ENCODE measurements around the gene PRKAG2.

PRKAG2 gene

GRCh38 chr7:151770232-151770631 lies 106.7 kb downstream of the PRKAG2 start:
- Mint-ChIP-seq H3K4me1 (peaks cover 65% of the 10 kb centered on the region), H3K36me3 (no peaks in the 10 kb centered on the region), H3K9me3 (no peaks in the 10 kb centered on the region), H3K4me3 (peak overlapping the region; percentile 33), H3K27me3 (no peaks in the 10 kb centered on the region), H3K27ac (peak overlapping the region; percentile 90)

- Mint-ChIP-seq H3K4me1 (peaks cover 67% of the 10 kb centered on the region), H3K27ac (peak overlapping the region; percentile 88), H3K36me3 (no peaks in the 10 kb centered on the region), H3K4me3 (peak overlapping the region; percentile 63), H3K27me3 (no peaks in the 10 kb centered on the region), H3K9me3 (no peaks in the 10 kb centered on the region)
Measured at GRCh38 chr7:151769188-151769821, 107.6 kb downstream of the PRKAG2 start.

GRCh38 chr7:151768805-151769187 lies 108.1 kb downstream of the PRKAG2 start:
- Mint-ChIP-seq H3K4me1 (peaks cover 67% of the 10 kb centered on the region), H3K27ac (peak overlapping the region; percentile 88), H3K27me3 (no peaks in the 10 kb centered on the region), H3K4me3 (peak overlapping the region; percentile 63), H3K36me3 (no peaks in the 10 kb centered on the region), H3K9me3 (no peaks in the 10 kb centered on the region)

DNA sequence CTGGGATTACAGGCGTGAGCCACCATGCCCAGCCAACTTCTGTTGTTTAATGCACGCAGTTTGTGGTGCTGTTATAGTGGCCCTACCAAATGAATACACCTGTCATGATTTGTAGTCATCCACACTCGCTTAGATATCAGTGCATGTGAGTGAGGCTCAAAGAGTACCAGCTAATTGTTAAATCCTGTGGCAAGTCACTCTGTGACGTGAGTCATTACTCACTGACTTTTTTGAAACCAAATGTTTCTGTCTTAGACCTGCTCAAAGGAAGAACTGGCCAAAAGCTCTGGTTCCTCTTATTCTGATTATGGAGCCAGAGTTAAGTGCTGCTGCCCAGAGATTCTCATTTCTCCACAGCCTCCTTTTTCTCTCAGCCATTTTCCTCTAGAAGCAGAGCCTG lies 109.4 kb downstream of the PRKAG2 start:
- H3K9me3 Mint-ChIP-seq, result no peaks in the 10 kb centered on the region
- peak overlapping the region; percentile 70 for H3K27ac Mint-ChIP-seq
- H3K36me3 Mint-ChIP-seq, result no peaks in the 10 kb centered on the region
- peak overlapping the region; percentile 42 for H3K4me3 Mint-ChIP-seq
- no peaks in the 10 kb centered on the region for H3K27me3 Mint-ChIP-seq
- peaks cover 67% of the 10 kb centered on the region for H3K4me1 Mint-ChIP-seq

DNA sequence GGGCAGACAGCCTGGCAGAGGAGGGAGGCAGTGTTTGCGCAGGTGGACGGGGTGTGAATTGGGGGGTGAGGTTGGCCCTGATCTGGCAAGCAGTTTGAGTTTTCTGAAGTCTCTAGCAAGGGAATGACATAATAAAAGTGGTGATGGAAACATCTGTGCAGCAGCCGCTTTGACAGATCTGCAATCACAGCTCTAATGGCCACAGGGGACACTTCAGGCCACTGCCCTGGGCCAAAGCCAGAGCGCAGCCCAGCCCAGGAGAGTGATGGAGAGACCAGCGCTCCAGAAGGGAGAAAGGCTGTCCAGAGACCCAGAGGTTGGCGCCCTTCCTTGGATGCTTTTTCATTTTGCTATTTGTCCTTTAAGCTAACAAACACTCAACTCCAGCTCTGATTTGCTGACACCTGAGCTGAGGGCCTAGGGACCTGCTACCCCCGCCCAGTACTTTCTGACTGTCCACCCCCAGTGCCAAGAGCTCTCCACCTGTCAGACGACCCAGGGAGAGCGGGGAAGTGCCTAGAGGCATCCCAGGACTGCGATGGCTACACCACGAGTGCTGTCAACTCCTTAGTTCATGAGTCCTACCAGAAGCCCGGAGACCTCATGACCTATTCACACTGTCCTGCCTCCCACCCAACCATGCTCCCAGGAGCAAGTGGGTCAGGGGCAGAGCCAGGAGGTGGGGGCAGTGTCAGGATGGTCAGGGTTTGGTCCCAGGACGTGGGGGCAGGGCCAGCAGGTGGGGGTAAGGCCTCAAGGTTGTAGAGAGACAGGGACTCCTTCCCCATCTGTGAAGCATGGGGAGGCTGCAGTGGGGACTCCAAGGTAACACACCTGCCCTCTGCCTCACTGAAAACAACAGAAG lies 112.6 kb downstream of the PRKAG2 start:
- H3K4me3 Mint-ChIP-seq, result no peak overlapping the region
- no peak overlapping the region for H3K27ac Mint-ChIP-seq
- peaks cover 53% of the 10 kb centered on the region for H3K4me1 Mint-ChIP-seq

DNA sequence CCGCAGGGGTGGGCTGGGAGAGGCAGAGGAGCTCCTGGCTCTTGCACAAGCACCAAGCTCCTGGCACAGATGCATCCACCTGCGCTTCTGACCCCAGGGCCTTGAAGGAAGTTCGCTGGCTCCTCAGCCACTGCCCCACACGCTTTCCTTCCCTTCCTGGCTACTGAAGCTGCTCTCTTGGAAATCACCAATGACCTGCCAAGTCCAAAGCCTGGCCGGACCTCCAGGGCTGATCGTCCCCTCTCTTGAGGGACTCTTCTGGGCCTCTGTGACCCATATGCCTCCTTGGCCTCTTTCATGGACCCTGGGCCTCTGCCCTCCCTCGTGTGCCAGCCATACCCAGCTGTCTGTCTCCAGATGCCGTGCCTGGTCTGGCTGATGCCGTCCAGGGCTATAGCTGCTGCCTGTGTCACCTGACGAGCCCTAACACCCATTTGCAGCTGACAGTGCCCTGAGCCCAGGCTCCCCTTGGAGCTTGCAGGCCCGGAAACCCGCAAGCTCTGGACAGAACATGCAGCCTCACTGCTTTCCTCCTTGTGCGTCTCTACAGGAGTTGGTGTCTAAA lies 113.4 kb downstream of the PRKAG2 start:
- Mint-ChIP-seq H3K27ac (no peak overlapping the region), H3K27me3 (no peaks in the 10 kb centered on the region), H3K4me3 (no peak overlapping the region), H3K36me3 (no peaks in the 10 kb centered on the region), H3K4me1 (peaks cover 47% of the 10 kb centered on the region), H3K9me3 (no peaks in the 10 kb centered on the region)

More for the DNA sequence above, 112.6 kb downstream of the PRKAG2 start:
- no peaks in the 10 kb centered on the region for H3K36me3 Mint-ChIP-seq
- H3K27me3 Mint-ChIP-seq, result no peaks in the 10 kb centered on the region
- no peaks in the 10 kb centered on the region for H3K9me3 Mint-ChIP-seq

- Mint-ChIP-seq H3K27ac (no peak overlapping the region), H3K4me1 (peaks cover 43% of the 10 kb centered on the region), H3K27me3 (no peaks in the 10 kb centered on the region), H3K9me3 (no peaks in the 10 kb centered on the region), H3K4me3 (no peak overlapping the region), H3K36me3 (no peaks in the 10 kb centered on the region)
Measured at GRCh38 chr7:151762583-151763245, 114.2 kb downstream of the PRKAG2 start.

DNA sequence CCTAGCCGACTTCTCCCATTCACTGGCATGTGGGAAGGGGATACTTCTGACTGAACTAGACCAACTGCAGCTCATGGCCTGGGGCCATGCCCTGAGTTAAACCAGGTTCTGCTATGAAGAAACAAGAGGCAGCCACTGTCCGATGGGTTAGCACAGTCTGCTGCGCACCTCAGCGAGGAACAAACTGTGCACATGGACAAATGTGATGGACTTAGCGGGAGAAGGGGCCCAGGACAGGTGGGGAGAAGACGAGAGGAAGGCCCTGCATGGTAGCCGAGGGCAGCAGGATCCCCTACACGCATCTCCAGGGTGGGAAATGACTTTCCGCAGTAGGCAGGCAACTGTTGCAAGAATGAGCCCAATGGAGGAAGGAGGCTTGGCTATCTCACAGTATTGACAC lies 115.0 kb downstream of the PRKAG2 start:
- Mint-ChIP-seq H3K27me3 (no peaks in the 10 kb centered on the region), H3K36me3 (no peaks in the 10 kb centered on the region), H3K27ac (no peak overlapping the region), H3K9me3 (no peaks in the 10 kb centered on the region), H3K4me3 (no peak overlapping the region), H3K4me1 (peaks cover 41% of the 10 kb centered on the region)

DNA sequence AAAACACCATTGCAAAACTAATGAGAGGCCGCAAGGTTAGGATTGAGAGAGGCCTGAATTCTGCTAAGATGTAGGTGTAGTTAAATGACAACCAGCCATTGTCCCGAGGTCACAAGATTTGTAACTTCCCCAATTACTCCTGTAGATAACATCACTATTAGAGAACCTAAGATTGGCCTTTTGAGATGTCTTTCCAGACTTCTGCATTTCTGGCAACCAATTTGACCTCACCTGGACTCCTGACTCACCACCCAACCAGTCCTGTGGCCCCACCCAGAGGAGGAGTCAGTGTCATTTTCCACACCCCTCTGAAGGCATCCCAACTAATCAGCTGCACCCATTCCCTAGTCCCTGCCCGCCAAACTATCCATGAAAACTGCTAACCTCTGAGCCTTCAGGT lies 115.7 kb downstream of the PRKAG2 start:
- Mint-ChIP-seq H3K27me3 (no peaks in the 10 kb centered on the region), H3K27ac (no peak overlapping the region), H3K36me3 (no peaks in the 10 kb centered on the region), H3K9me3 (no peaks in the 10 kb centered on the region), H3K4me1 (peaks cover 41% of the 10 kb centered on the region), H3K4me3 (no peak overlapping the region)

GRCh38 chr7:151759591-151760042 lies 117.3 kb downstream of the PRKAG2 start:
- no peak overlapping the region for H3K4me3 Mint-ChIP-seq
- H3K27me3 Mint-ChIP-seq, result no peaks in the 10 kb centered on the region
- no peaks in the 10 kb centered on the region for H3K9me3 Mint-ChIP-seq
- H3K4me1 Mint-ChIP-seq, result peaks cover 33% of the 10 kb centered on the region
- H3K27ac Mint-ChIP-seq, result peak overlapping the region; percentile 69
- no peaks in the 10 kb centered on the region for H3K36me3 Mint-ChIP-seq

DNA sequence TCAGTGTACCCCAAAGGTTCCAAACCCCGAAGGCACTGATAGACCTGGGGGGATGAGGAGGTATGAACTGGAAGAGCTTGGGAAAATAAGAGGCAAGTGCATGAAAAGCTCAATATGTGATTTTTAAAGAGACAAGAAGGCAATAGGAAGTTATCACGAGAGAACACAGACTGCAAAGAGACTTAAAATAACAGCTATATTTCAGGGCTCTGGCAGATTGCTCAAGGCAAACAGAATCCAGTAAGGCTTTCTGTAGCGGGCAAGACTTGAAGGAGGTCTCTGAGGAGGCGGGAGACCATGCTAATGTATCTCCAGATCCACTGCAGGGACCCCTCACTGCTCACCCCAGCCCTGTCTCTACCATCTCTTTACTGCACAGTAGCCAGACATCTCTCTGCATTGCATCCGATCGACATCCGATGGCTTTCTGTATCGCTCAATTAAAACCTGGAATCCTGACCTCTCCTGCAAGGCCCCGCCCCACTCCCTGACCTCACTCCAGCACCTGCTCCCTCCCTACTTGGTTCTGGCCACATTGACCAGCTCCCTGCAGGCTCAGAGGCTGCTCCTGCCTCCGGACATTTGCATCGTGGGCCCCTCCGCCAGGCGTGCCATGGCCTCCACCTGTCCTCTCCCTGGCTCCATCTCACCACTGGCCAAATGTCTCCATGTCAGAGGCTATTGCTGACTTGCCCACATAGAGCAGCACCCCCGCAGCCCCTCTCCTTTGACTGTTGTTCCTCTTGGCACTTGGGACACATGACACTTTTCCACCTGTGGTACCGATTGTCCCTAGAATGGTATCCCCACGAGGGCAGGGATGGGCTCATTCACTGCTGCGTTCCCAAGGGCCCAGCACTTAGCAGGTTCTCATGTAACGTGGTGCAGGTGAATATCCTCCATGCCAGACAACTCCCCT lies 118.0 kb downstream of the PRKAG2 start:
- Mint-ChIP-seq H3K27me3 (no peaks in the 10 kb centered on the region), H3K36me3 (no peaks in the 10 kb centered on the region), H3K27ac (peak overlapping the region; percentile 69), H3K4me1 (peaks cover 33% of the 10 kb centered on the region), H3K9me3 (no peaks in the 10 kb centered on the region), H3K4me3 (no peak overlapping the region)

GRCh38 chr7:151757274-151757673 lies 119.6 kb downstream of the PRKAG2 start:
- Mint-ChIP-seq H3K27ac (peak overlapping the region; percentile 95), H3K9me3 (no peaks in the 10 kb centered on the region), H3K4me1 (peaks cover 33% of the 10 kb centered on the region), H3K36me3 (peaks cover under 1% of the 10 kb centered on the region), H3K4me3 (no peak overlapping the region), H3K27me3 (no peaks in the 10 kb centered on the region)

GRCh38 chr7:151756866-151757265 lies 120.0 kb downstream of the PRKAG2 start:
- Mint-ChIP-seq H3K27me3 (no peaks in the 10 kb centered on the region), H3K27ac (peak overlapping the region; percentile 95), H3K36me3 (peaks cover 4% of the 10 kb centered on the region), H3K4me3 (no peak overlapping the region), H3K9me3 (no peaks in the 10 kb centered on the region), H3K4me1 (peaks cover 33% of the 10 kb centered on the region)

DNA sequence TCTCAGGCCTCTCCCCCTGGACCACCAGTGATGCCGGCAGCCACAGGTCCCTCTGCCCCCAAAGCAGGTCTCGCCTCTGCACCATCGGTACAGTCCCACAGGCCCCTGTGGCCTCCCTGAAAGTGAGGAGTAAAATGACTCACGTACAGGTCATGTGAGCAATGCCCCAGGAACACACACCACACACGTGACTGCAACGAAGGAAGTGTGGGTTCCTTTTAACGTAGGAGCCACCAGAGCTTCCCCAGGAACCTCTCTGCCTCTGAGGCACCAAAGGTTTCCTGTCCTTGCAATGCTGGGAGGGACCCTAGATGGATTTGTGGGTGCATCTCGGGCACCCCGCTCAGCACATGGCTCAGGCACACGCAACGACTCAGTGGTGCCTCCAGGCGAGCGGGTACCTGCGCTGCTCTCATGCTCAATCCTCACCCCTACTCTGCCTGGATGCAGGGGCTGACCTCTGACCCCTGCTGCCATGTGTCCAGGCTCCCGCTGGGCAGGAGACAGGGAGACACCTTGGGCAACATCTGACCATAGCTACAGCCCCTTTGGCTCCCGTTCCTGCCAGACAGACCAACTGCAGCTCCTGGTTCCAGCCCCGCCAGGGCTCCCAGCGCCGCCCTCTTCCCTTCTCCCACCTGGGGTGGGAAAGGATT lies 120.7 kb downstream of the PRKAG2 start:
- H3K9me3 Mint-ChIP-seq, result no peaks in the 10 kb centered on the region

More for the DNA sequence above, 120.7 kb downstream of the PRKAG2 start:
- Mint-ChIP-seq H3K36me3 (peaks cover 7% of the 10 kb centered on the region), H3K27ac (peak overlapping the region; percentile 95), H3K27me3 (no peaks in the 10 kb centered on the region), H3K4me3 (peak overlapping the region; percentile 58), H3K4me1 (peaks cover 33% of the 10 kb centered on the region)

Measured in activated naive CD4-positive, alpha-beta T cell treated with anti-CD3 and anti-CD28 coated beads, Interleukin-2, amount 50 U/mL, for 24 hours (primary cell).